ENCODE measurements around the gene LARGE1. TPM values are rescaled to one million over a fixed set of nuclear protein-coding genes. Genes with fewer than 3 reads are reported as not detected.

The LARGE1 gene
- total RNA-seq, 1 donor from 2014 or later: 119 TPM

DNA sequence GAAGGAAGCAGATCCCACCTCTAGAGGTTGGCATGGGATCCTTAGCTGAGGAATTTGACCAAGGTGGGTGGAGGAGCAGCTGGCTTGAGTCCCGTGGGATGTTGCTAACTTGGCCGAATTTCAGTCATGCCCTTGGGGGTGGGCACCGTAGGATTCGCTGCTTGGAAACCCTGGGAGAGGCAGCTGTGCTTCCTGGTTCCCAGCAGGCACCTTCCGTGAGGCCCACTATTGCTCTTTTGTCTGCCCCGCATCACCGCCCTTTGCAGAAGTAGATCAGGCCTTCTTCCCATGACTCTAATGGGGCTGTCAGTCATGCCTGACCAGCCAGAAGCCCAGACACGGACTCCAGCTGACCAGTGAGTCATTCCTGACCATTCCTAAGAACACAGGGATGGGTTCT lies 569.8 kb downstream of the LARGE1 start:
- intact Hi-C loops (cut with DNase I): no loop called here
- DNase-seq (ENCODE audit: low spot score): no peak

DNA sequence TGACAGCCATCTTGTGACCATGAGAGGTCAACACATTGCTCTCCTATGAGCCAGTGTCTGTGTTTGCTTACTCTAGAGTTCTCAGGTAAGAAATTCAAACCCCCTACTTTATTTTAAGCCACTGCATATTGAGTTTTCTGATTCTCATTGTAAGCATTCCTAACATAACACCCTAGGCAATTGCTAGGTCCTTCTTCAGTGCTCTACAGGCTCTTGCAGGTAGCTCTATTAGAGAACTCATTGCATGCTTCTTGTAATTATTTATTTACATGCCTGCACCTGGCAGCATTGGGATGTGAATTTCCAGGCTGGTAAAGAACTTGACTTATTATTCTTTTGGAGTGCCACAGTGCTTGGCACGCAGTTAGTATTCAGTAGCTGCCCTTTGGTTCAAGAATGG lies 573.3 kb downstream of the LARGE1 start:
- no peak for DNase-seq (ENCODE audit: low spot score)
- intact Hi-C loops (cut with DNase I): no loop called here

DNA sequence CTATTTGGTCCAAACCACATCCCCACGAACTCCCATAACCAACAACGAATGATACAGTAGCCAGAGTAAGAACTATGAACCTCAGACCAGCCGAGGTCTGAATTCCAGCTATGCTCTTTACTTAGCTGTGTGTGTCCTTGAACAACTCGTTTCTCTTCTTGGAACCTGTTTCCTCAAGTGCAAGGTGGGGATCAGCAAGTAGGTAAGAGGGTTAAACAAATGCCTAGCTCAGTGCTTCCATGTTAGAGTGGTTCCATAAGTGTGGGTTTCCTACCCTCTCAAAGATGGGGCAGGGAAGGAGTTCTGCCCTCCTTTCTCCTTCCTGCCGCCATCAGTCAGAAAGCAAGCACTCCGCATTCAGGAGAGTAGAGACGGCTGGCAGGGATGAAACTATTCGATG lies 578.7 kb downstream of the LARGE1 start:
- intact Hi-C loops (cut with DNase I): no loop called here
- no peak for DNase-seq (ENCODE audit: low spot score)

DNA sequence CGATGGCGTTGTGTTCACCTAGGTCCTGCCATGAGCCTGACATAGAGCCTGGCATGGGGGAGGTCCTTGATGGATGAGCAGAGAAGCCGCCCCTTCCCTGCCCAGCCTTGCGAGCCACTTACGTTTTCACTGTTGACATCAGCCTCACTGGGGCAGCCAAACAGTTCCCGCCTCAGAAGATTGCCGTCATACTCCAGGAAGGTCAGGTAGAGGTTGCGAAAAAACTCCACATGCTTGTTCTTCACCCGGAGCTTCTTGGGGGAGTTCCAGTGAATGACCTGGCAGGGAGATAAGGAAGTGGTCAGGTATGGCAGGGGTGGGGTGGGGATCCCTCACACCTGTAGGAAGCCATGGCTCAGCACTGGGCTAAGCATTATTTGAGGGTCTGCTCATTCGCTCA lies 582.8 kb downstream of the LARGE1 start:
- intact Hi-C loops (cut with DNase I): no loop called here
- no peak for DNase-seq (ENCODE audit: low spot score)

DNA sequence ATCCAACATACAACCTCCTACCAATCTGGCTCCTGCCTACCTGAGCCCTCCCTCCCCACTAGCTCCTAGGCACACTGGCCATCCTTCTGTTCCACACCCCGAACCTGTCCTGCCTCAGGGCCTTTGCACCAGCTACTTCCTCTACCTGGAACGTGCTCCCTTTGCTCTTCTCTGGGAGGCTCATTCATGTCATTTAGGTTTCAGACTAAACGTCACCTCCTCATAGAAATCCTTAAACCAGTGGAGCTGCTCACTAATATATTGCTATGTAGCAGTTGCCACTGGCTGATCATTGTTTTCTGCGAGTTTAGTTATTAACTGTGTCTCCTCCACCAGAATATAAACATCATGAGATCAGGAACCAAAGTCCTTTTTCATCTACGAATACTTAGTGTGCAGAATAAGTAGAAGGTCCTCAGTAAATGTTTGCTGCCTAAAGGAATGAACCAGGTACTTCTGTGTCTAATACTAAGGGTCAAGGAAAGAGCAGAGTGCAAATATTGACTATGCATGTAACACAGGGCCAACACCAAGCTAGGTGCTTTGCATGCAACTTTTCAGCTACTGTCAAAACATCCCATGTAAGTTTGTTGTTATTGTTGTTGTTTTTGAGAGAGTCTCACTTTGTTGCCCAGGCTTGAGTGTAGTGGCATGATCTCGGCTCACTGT lies 584.5 kb downstream of the LARGE1 start:
- no peak for DNase-seq (ENCODE audit: low spot score)
- intact Hi-C loops (cut with DNase I): no loop called here

DNA sequence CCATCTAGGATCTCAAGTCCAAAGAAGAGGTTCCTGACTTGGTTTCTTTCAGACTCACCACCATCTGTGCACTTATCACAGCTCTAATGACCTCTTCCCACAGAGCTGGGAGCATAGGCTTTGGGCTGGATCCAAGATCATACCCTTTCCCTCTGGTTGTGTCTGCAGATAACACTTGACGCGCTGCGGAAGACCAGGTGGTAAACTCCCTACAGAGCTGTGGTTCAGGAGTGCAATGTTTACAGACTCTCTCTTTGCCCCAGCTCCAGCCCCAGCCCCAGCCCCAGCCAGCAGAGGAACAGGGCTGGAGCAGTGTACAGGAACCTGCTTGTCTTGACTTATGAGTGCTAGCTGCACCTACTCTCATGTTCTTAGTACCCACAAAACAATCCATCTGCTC lies 587.7 kb downstream of the LARGE1 start:
- DNase-seq (ENCODE audit: low spot score): no peak
- intact Hi-C loops (cut with DNase I): no loop called here

DNA sequence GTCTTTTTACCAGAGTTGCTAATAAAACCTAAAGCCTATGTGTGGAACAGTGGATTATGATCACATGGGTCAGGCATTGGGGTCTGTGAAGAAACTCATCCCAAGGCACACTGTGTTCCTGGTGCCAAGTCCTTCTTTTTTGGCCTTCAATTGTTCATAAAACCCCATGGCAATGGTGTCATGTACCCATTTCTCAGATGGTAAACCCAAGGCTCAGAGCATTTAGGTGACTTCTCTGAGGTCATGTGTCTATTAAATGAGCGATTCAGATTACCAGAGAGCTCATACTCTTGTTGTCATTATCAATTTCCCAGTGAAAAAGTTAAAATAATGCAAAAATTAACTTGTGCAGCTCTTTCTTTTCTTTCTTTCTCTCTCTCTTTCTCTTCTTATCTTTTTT lies 589.3 kb downstream of the LARGE1 start:
- intact Hi-C loops (cut with DNase I): no loop called here
- DNase-seq (ENCODE audit: low spot score): no peak

DNA sequence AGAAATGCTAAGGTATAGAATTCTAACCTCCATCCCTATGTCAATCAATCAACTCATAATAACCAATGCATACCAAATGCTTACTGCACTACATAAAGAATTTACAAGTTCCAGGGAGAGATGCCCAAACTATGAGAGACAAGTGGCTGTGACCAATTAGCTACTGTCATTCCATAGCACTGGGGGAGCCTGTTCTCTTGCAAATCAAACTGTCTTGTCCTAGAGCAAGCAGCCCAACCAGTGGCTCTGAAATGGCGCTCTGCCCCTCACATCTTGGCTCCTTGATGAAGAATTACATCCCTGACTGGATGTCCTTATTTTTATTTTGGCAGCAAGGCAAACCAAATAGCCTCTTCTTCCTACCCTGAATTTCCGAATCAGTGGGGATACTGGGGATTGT lies 589.7 kb downstream of the LARGE1 start:
- no peak for DNase-seq (ENCODE audit: low spot score)
- intact Hi-C loops (cut with DNase I): no loop called here

DNA sequence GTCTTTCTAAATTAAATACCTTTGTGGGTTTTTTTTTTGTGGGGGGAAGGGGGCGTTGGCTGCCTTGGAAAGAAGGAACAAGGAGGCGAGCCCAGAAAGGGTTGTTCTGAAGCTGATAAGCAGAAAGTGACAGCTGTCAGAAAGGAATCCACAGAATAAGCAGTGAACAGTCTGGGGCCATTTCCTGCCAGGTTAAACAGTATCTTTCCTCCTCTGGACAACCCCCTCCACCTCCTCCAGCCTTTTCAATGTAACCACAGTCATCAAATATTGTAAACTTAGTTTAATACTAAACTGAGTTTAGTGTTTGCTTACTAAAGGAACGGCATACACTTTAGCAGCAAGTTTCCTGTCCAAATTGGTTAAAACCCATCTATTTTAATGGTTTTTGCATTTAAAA lies 590.9 kb downstream of the LARGE1 start:
- DNase-seq (ENCODE audit: low spot score): no peak
- intact Hi-C loops (cut with DNase I): no loop called here

DNA sequence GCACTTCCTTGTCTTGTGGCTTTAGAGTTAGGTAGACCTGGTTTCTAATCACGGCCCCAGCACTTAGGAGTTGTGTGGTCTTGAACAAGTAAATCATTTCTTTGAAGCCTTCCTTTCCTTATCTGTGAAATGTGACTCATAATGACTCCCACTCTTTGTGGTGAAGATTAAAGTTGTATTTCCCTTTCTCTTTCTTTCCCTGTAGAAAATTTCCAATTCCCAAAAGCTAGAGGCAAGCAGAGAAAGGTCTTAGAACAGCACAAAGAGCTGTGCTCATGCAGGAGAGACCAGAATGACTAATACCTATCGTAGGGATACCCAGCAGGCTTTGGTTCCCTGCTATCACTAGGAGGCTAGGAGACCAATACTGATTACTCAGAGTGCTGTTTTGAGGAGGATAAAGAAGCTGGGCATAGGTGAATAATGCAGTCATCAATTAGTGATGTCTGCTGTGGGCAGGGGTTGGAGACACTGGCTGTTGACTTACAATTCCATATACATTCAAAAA lies 591.4 kb downstream of the LARGE1 start:
- no peak for DNase-seq (ENCODE audit: low spot score)
- intact Hi-C loops (cut with DNase I): no loop called here

DNA sequence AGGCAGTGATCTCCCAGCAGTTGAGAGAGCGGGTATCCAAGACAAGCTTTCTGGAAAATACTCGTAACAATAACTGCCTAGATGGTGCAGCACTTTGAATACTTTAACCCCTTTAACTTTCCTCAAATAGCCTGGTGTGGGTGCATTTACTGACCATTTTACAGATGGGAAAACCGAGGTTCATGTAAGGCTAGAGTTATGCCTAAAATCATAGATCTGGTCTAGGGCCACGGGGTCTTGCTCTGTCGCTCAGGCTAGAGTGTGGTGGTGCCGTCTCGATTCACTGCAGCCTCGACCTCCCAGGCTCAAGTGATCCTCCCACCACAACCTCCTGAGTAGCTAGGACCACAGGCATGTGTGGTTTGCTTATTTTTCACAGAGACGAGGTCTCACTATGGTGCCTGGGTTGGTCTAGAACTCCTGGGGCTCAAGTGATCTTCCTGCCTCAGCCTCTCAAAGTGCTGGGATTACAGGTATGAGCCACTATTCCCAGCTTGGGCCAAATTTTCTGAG lies 592.9 kb downstream of the LARGE1 start:
- DNase-seq (ENCODE audit: low spot score): no peak
- intact Hi-C loops (cut with DNase I): no loop called here

DNA sequence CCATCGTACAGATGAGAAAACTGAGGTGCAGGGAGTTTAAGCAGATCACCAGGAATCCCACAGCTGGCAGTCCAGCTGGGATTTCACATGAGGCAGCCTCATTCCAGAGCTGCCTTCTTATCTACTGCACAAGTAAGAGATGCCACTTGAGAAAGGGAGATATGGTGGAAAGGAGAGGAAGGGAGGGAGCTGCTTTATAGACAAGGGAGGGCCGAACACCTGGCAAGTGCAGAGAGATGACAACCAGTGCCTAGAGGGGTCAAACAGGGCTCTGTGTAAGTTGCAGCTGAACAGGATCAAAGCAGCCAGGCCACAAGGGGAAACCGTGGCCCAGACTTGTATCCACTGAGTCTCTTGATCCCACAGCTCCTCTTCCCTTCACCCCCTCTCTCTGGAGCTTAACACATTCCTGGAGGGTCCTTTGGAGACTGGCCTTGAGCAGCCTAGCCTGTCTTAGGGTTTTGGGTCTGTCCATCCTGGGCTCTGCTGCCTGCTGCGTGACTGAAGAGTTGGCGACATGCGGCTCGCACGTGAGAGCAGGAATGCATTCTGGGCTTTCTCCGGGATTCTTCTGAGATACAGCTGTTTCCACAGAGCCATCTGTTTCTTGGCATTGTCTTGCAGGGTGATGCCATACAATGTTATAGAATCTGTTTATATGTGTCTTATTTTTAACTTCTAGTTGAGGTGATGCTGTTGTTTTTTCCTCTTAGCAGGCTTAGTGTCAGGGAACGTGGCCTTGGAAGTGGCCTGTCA lies 593.6 kb downstream of the LARGE1 start:
- intact Hi-C loops (cut with DNase I): no loop called here
- DNase-seq (ENCODE audit: low spot score): no peak

DNA sequence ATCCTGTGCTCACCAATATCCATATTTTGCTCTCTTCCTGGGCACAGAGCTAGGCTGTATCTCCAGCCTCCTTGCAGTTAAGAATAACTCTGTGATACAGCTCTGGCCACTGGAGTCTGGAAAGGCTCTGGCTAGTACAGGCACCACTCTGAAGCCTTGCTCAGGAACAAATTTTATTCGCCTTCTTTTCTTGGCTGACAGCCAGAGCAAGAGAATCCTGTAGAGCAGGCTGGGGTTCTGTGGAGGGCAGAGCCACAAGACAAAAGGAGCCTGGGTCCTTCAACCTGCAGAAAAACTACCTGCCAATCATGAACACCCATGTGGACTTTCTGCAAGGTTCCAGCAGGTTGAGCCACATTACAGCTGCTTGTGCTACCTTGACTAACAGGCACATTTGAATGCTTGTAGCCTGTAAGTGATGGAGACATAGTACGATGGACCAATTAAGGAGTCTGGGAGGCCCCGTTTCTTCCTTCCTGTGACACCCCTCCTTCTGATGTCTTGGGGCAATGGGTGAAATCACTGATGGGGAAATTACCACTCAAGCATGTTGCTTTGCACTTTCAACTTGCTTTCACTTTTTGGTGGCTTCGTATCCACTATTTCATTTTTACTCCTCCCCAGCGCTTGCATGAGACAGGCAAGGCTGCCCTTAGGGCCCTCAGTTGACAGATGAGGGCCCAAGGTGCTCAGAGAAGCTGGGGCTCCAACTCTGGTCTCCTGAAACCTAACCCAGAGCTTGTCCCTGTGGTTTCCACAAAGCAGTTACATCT lies 594.9 kb downstream of the LARGE1 start:
- intact Hi-C loops (cut with DNase I): no loop called here
- DNase-seq (ENCODE audit: low spot score): no peak

DNA sequence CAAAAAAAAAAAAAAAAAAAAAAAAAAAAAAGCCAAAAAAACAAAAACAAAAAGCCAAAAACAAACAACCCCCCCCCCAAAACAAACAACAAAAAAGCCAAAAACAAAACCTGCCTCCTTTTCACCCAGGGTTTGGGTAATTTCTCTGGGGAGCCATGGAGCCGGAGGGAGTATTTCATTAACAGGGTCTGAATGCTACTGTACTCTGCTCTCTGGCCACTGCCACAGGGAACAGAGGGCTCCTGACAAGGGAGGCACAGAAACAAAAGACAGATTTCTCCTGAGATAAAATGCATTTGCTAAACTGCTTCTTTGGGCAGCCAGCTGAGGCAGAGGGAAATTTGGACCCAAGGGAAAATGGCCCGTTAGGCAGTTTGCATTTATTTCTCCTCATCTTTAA lies 596.0 kb downstream of the LARGE1 start:
- DNase-seq (ENCODE audit: low spot score): no peak
- intact Hi-C loops (cut with DNase I): no loop called here

DNA sequence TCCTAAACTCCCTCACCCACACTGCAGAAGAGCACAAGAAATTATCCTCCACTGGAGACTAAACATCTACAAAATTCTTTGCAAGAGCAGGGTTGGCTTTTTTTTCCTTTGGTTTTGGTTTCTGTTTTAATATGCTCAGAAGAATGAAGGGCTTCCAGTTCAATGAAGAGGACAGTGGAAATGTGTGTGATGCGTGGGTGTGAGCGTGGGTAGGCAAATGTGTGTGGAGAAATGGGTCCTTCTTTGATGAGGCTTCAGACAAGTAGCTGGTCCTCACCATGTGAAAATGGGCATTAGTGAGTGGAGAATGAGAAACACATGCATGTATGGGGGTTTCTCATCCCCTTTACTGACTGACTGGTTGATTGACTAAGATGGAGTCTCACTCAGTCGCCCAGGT lies 598.8 kb downstream of the LARGE1 start:
- intact Hi-C loops (cut with DNase I): no loop called here
- no peak for DNase-seq (ENCODE audit: low spot score)

DNA sequence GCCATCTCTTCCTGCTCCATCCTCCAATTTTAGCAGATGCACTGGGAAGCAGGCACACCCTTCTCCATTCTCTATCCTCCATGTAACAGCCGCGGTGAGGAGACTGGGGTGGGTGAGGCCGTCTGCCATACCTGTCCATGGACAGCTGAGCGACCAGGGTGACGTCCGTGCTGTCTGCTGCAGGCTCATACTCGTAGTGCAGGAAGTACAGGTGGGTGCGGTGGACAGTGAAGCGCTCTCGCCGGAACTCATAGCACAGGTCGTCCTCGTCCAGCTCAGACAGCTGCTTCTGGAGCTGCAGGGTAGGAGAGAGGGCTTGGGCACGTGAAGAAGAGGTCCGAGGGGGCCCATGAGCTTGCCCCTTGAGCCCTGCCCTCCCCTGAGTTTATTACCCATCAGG lies 604.3 kb downstream of the LARGE1 start:
- intact Hi-C loops (cut with DNase I): no loop called here
- DNase-seq (ENCODE audit: low spot score): no peak

DNA sequence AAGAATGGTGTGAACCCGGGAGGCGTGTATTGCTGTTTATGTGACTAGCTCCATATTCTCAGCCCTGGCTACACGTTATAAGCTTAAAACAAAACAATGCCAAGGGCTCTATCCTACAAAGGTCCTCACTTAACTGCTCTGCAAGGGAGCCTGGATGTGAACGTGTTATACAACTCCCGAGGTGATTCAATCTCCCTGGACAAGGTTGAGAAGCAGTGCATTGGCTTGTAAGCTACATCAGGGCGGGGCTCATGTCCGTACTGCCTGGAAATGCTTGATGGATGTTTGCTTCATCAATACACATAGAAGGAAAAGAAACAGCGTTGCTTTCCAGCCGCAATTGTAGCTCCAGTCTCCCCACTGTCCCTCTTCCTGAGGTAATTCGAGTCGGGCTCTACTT lies 605.2 kb downstream of the LARGE1 start:
- DNase-seq (ENCODE audit: low spot score): no peak
- intact Hi-C loops (cut with DNase I): no loop called here

DNA sequence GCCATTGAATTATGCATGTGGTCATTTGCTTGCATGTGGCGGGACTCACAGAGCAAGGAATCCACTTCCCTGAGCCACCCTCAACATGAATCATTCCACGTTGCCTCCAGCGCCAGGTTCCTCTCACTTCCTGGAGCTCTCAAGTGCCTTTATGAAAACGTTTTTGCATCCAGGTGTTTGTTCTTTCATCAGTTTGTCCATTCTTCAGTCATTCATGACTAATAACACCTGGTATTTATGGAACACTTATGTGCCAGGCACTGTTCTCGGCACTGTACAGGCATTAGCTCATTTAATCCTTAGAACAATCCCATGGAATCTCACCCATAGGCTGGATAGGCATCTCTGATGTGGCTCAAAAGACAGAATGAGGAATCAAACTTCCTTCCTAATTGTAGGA lies 606.0 kb downstream of the LARGE1 start:
- intact Hi-C loops (cut with DNase I): no loop called here
- DNase-seq (ENCODE audit: low spot score): no peak

DNA sequence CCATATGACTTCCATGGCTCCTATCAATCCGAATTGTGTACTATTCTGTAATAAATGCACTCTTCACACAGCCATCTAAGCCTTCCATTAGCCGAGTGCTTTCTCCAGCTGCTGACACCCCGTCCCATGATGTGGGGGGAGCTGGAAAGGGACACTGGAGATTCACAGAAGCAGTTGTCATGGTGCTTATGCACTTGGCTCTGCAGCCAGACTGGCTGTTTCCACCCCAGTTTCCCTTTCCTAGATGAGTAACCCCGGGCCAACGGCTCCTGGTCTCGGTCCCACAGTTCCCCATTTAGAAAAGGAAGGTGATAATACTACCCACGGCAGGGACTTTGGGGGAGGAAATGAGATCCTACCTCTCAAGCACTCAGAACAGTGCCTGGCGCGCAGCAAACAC lies 617.2 kb downstream of the LARGE1 start:
- intact Hi-C loops (cut with DNase I): loop anchor here (2.0 to 5.0 kb wide), 3 partner anchors 274 to 809 kb away; no protein-coding TSS in a partner anchor
- no peak for DNase-seq (ENCODE audit: low spot score)

DNA sequence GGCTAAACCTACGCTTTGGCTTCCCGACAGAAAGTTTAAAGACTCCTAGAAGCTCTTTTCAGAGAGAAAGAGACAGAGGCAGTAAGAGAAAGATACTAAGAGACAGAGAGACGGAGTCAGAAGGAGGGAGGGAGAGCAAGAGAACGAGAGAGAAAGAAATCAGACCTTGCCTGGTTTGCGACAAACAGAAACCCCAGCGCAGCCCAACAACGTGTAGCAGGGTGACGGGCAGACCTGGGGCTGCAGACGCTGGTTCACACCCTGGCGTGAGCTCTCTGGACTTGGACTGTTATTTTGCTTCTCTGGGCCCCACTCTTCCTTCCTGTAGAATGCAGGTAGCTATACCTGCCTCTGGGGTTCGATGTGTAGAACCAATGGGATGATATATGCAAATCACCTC lies 617.7 kb downstream of the LARGE1 start:
- DNase-seq (ENCODE audit: low spot score): no peak
- intact Hi-C loops (cut with DNase I): loop anchor here (2.0 to 5.0 kb wide), 3 partner anchors 275 to 810 kb away; no protein-coding TSS in a partner anchor
